Testis (tissue), 3 donors: ENCODE data around the gene SYNGR1. TPM values are rescaled to one million over a fixed set of nuclear protein-coding genes. Genes with fewer than 3 reads are reported as not detected.

Experiments used
- DNase-seq: peaks from one replicate; pipeline ENCODE4 v3.0.0-alpha.2; 2019
- H3K27ac ChIP-seq, 2 donors: fragments of 200-600 bp; sonication (generic); one replicate each; pipeline ENCODE4 v1.5.1; 2019
- H3K27me3 ChIP-seq: fragments of 200-600 bp; sonication (generic); one replicate; pipeline ENCODE4 v1.5.1; 2019
- H3K36me3 ChIP-seq: fragments of 200-600 bp; sonication (generic); one replicate; pipeline ENCODE4 v1.5.1; 2017; ENCODE audit warnings: low read depth; ENCODE audit errors: missing control alignments
- H3K4me1 ChIP-seq: fragments of 200-600 bp; sonication (generic); one replicate; pipeline ENCODE4 v1.5.1; 2019
- H3K4me3 ChIP-seq, 2 donors: fragments of 200-600 bp; sonication (generic); one replicate each; pipeline ENCODE4 v1.5.1; 2017 to 2019
- H3K9me3 ChIP-seq: fragments of 200-600 bp; sonication (generic); one replicate; pipeline ENCODE4 v1.5.1; 2017
- CTCF ChIP-seq, 3 experiments: fragments of 450-650 bp in 2 of 3; fragments of 200-600 bp in 1 of 3; sonication (generic) in 1 of 3; IDR thresholded peaks; one replicate each; pipeline ENCODE4 v1.5.1; 2016 to 2019; ENCODE audit warnings: antibody characterized with exemption in 3 of 3, mild to moderate bottlenecking in 2 of 3, moderate library complexity in 1 of 3
- POLR2A ChIP-seq: fragments of 450-650 bp; IDR thresholded peaks from one replicate; pipeline ENCODE4 v1.6.1; 2017; ENCODE audit warnings: antibody characterized with exemption, mild to moderate bottlenecking, moderate library complexity
- WGBS, 2 donors: methylation state at CpG; one replicate each; pipeline ENCODE4 v1.1.5; 2018; 5-methylcytosine and 5-hydroxymethylcytosine counted together
- intact Hi-C: fragments of 100-400 bp; cut with DNase I; formaldehyde crosslinking; loops from one replicate; pipeline ENCODE4 v1.15.1; 2023; ENCODE audit warnings: low total_unique reads
- polyA plus RNA-seq: library from polyadenylated mRNA; stranded (reverse); fragments of 350-450 nt; fragmentation: Illumina TruSeq; extraction: RNeasy Lipid Tissue Mini Kit (QIAGEN cat#74804); gene quantifications from one replicate; pipeline ENCODE4 v1.2.3, GENCODE V29; 2014; ENCODE audit warnings: low read depth, low replicate concordance; ENCODE audit not compliant: insufficient read depth
- total RNA-seq, 2 donors: library from RNA; depleted of rRNA; stranded (reverse); fragments of >200 nt; gene quantifications; one replicate each; pipeline ENCODE4 v1.2.3, GENCODE V29; 2016

The SYNGR1 gene
- total and polyA plus RNA-seq, 3 donors from 2014 or later, result 20.4 to 46.8 (median 32.5) TPM

GRCh38 chr22:39315389-39315788 lies 34.4 kb upstream of the SYNGR1 start:
- 70 to 87% methylated on average over 9 to 13 of the region's 13 CpGs for WGBS, 2 donors

GRCh38 chr22:39316440-39317083 lies 33.2 kb upstream of the SYNGR1 start:
- TF ChIP-seq CTCF (IDR thresholded peaks at IDR 0.05), result peak; percentile 75 to 84 (median 78)
- no peak for TF ChIP-seq POLR2A
- H3K4me1 ChIP-seq, result peaks cover 50% of the 10 kb centered on the region
- peak; percentile 81 for DNase-seq

More at GRCh38 chr22:39315389-39315788, 34.4 kb upstream of the SYNGR1 start:
- no peaks in the 10 kb centered on the region for H3K36me3 ChIP-seq
- no peak for DNase-seq
- H3K27ac ChIP-seq, result peak overlapping the region in 1 of 2 donors; percentile 47
- no peak for TF ChIP-seq POLR2A
- no peak for TF ChIP-seq CTCF (IDR thresholded peaks at IDR 0.05)
- no peak overlapping the region for H3K4me3 ChIP-seq
- peaks cover 50% of the 10 kb centered on the region for H3K4me1 ChIP-seq
- H3K9me3 ChIP-seq, result no peaks in the 10 kb centered on the region
- intact Hi-C loops, result loop anchor here (10.0 kb wide), 1 partner anchor 209 kb away; the partner anchor contains the start of gene ATF4
- H3K27me3 ChIP-seq, result no peaks in the 10 kb centered on the region

DNA sequence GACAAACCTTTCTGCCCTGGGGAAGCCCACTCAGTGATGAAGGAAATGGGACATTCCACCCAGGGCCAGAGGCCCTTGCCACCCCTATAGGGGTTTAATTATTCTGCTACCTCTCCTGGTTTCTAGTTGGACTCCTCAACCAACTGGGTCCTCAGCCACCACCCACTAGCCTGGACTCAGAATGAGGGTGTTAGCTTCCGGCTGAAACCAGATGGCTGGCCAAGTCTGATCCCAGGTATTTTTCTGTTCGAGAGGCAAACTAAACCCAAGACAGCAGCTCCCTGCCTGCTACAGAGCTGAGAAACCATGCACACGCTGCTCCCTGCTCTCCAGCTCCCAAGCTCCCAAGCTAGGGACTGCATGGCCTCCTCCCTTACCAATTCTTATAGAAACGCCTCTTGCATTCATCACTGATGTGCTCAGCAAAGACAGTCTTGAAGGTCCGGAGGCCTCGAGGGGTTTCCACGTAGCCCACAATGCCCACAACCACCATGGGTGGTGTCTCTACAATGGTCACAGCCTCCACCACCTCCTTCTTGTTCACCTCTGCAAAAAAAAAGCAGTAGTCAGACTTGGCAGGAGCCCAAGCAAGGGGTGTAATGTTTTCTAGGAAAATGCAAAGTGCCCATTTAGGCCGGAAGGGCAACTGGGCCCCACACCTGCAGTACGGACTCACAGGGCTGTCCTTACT lies 32.6 kb upstream of the SYNGR1 start:
- 24 to 47% methylated on average over 9 of the region's 9 CpGs for WGBS, 2 donors
- Histone ChIP-seq H3K4me3 (no peak overlapping the region), H3K36me3 (no peaks in the 10 kb centered on the region), H3K4me1 (peaks cover 50% of the 10 kb centered on the region), H3K27ac (peak overlapping the region in 1 of 2 donors; percentile 99), H3K9me3 (no peaks in the 10 kb centered on the region), H3K27me3 (no peaks in the 10 kb centered on the region)
- intact Hi-C loops, result loop anchor here (10.0 kb wide), 1 partner anchor 208 kb away; the partner anchor contains the start of gene ATF4
- no peak for DNase-seq
- TF ChIP-seq CTCF (IDR thresholded peaks at IDR 0.05), result no peak
- TF ChIP-seq POLR2A, result no peak

More at GRCh38 chr22:39316440-39317083, 33.2 kb upstream of the SYNGR1 start:
- H3K4me3 ChIP-seq, result no peak overlapping the region
- WGBS, 2 donors, result 30 to 61% methylated on average over 17 of the region's 17 CpGs
- no peaks in the 10 kb centered on the region for H3K9me3 ChIP-seq
- intact Hi-C loops, result loop anchor here (10.0 kb wide), 1 partner anchor 208 kb away; the partner anchor contains the start of gene ATF4
- no peaks in the 10 kb centered on the region for H3K27me3 ChIP-seq
- H3K36me3 ChIP-seq, result no peaks in the 10 kb centered on the region
- H3K27ac ChIP-seq, result peak overlapping the region in 1 of 2 donors; percentile 64

DNA sequence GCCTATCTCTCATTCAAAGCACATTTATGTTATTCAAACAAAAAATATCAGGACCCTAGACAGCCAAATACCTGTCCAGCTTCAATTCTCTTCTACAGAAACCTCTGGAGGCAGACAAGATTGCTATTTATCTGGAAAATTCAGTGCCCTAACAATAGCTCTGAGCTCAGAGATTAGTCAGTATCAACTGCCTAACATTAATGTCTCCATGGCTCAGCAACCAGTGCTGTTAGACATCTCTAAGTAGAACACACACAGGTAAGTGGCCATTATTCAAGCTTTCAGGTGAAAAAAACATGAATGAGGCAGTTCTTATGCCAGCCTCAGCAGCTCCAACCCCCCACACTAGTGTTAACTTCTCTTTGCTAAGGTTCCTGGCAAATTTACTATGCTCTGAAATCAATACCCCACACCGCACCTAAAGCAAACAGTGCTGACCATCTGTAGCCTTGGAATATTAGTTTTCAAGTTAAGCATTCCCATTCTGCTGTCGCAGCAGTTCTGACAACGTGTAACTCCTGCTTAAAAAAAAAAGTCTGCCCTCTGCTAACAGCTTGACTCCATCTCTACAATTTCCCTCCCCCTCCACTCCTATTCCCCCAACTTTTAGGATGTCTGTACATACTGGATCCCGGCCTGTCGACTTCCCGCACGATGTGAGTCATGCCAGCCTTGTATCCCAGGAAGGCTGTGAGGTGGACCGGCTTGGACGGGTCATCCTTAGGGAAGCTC lies 31.9 kb upstream of the SYNGR1 start:
- H3K4me1 ChIP-seq, result peaks cover 50% of the 10 kb centered on the region
- peak overlapping the region; percentile 68 to 88 for H3K4me3 ChIP-seq
- no peak for DNase-seq
- H3K27ac ChIP-seq, result peak overlapping the region; percentile 95 to 99
- no peaks in the 10 kb centered on the region for H3K27me3 ChIP-seq
- no peaks in the 10 kb centered on the region for H3K9me3 ChIP-seq
- no peak for TF ChIP-seq CTCF (IDR thresholded peaks at IDR 0.05)
- no peak for TF ChIP-seq POLR2A
- 13 to 18% methylated on average over 9 of the region's 9 CpGs for WGBS, 2 donors
- intact Hi-C loops, result loop anchor here (10.0 kb wide), 1 partner anchor 207 kb away; the partner anchor contains the start of gene ATF4
- H3K36me3 ChIP-seq, result no peaks in the 10 kb centered on the region
